ENCODE results near the gene TMIGD3. TPM values are rescaled to one million over a fixed set of nuclear protein-coding genes. Genes with fewer than 3 reads are reported as not detected.

TMIGD3 gene
- total RNA-seq, 2 experiments from 2014 or later = not detected

DNA sequence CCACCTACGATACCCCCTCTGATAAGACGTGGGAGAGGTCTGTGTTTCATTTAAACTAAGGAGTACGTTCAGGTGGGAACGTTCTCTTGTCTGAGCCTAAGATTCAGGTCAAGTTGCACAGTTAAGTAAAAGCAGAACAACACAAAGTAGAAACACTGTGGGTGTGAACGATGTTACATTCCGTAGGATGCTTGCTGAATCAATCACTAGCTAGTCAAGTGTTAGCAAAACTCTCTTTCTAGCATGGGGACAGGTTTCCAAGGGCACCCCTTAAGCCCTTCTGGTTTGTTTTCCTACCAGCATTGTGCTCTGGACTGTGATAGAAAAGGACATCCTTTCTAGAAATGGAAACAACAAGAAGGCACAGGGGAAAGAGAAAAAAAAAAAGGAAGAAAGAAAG is 16.3 kb downstream of the TMIGD3 start:
- H3K36me3 Mint-ChIP-seq (ENCODE audit: low read depth) = no peaks in the 10 kb centered on the region
- no peak overlapping the region for H3K27ac Mint-ChIP-seq
- H3K9me3 Mint-ChIP-seq = no peaks in the 10 kb centered on the region
- no peaks in the 10 kb centered on the region for H3K27me3 Mint-ChIP-seq
- ChIA-PET CTCF (no interaction called here), POLR2A (interaction anchor here (0.6 to 1.9 kb wide), 3 partner anchors 10 to 215 kb away, joined by 4 read pairs; partner anchors contain the start of genes ADORA3 and TMIGD3)
- Histone ChIP-seq H3K9me3 (ENCODE audit: control insufficient read depth in 1 of 2, insufficient read depth in 1 of 2, low read length in 2 of 2) (no peaks in the 10 kb centered on the region), H3K36me3 (ENCODE audit: insufficient read depth, low read length) (no peaks in the 10 kb centered on the region), H3K27ac (ENCODE audit: low read depth in 1 of 2, low read length in 2 of 2) (no peak overlapping the region), H3K4me3 (ENCODE audit: low read length) (no peak overlapping the region), H3K27me3 (ENCODE audit: control insufficient read depth in 1 of 2, insufficient read depth in 2 of 2, low read length in 2 of 2) (no peaks in the 10 kb centered on the region), H3K4me1 (ENCODE audit: insufficient read depth, low read length) (no peaks in the 10 kb centered on the region)
- intact Hi-C loops (cut with DNase I, micrococcal nuclease) = no loop called here
- TF ChIP-seq, protein P1, sequence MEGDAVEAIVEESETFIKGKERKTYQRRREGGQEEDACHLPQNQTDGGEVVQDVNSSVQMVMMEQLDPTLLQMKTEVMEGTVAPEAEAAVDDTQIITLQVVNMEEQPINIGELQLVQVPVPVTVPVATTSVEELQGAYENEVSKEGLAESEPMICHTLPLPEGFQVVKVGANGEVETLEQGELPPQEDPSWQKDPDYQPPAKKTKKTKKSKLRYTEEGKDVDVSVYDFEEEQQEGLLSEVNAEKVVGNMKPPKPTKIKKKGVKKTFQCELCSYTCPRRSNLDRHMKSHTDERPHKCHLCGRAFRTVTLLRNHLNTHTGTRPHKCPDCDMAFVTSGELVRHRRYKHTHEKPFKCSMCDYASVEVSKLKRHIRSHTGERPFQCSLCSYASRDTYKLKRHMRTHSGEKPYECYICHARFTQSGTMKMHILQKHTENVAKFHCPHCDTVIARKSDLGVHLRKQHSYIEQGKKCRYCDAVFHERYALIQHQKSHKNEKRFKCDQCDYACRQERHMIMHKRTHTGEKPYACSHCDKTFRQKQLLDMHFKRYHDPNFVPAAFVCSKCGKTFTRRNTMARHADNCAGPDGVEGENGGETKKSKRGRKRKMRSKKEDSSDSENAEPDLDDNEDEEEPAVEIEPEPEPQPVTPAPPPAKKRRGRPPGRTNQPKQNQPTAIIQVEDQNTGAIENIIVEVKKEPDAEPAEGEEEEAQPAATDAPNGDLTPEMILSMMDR (IDR thresholded peaks at IDR 0.05) = no peak
- H3K4me1 Mint-ChIP-seq (ENCODE audit: low read depth) = peaks cover 19% of the 10 kb centered on the region
- DNase-seq = no peak
- no peak overlapping the region for H3K4me3 Mint-ChIP-seq
- no peak for ATAC-seq (ENCODE audit: poor library complexity)

DNA sequence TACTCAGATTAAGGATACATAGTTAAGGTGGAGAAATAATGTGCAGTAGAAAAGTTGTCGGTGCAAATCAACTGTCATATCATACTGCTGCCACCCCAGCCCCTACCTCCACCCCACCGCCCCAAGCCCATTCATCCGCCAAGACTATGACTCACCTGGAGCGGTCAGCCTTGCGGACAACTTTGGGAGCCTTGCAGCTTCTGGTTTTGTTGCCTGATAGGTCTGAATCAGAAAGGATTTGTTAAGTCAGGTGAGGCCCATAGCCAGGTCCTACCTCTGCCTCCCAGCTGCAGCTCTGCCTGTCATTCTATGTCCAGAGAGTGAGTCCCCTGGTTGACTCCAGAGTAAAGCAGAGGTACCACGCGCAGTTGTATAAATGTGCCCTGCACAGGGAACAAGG is 17.0 kb downstream of the TMIGD3 start:
- CTCF ChIA-PET = no interaction called here
- DNase-seq = no peak
- intact Hi-C loops (cut with DNase I, micrococcal nuclease) = no loop called here
- Histone ChIP-seq H3K27me3 (ENCODE audit: control insufficient read depth in 1 of 2, insufficient read depth in 2 of 2, low read length in 2 of 2) (no peaks in the 10 kb centered on the region), H3K36me3 (ENCODE audit: insufficient read depth, low read length) (no peaks in the 10 kb centered on the region), H3K27ac (ENCODE audit: low read depth in 1 of 2, low read length in 2 of 2) (no peak overlapping the region), H3K4me1 (ENCODE audit: insufficient read depth, low read length) (peaks cover 4% of the 10 kb centered on the region), H3K9me3 (ENCODE audit: control insufficient read depth in 1 of 2, insufficient read depth in 1 of 2, low read length in 2 of 2) (no peaks in the 10 kb centered on the region), H3K4me3 (ENCODE audit: low read length) (no peak overlapping the region)
- Mint-ChIP-seq H3K27ac (no peak overlapping the region), H3K27me3 (no peaks in the 10 kb centered on the region), H3K4me1 (ENCODE audit: low read depth) (peaks cover 24% of the 10 kb centered on the region), H3K9me3 (no peaks in the 10 kb centered on the region), H3K4me3 (no peak overlapping the region), H3K36me3 (ENCODE audit: low read depth) (no peaks in the 10 kb centered on the region)
- POLR2A ChIA-PET = interaction anchor here (1.6 to 1.9 kb wide), 2 partner anchors 10 to 17 kb away, joined by 4 read pairs; partner anchors contain the start of genes ADORA3 and TMIGD3
- TF ChIP-seq, protein P1 (IDR thresholded peaks at IDR 0.05) = no peak
- no peak for ATAC-seq (ENCODE audit: poor library complexity)

DNA sequence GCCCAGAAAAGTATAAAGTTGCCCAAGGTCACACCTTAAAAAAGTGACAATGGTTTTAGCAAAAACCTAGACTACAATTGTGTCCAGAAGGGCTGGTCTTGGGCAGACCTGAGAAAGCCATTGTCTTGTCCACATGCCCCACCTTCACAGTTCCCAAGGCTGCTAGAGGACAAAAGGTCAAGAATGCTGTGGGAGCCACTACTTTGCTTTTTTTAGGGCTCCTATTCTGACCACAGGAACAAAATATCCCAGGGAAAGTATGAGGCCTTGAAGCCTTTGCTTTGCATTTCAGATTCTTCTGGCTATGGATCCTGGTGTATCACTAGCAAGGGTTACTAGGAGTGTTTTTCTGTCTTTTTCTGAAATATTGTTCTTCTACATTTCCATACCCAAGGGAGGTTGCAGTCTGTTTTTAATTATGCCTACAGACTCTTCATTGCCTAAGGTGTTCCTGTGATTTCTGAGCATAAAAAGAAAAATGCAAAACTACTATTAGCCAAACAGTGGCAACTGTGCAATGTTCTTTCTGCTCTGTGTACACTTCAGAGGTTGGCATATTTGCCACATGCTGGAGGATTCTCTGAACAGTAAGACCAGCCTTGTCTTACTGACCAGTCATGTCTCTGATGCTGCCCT is 18.9 kb downstream of the TMIGD3 start:
- Histone ChIP-seq H3K36me3 (ENCODE audit: insufficient read depth, low read length) (no peaks in the 10 kb centered on the region), H3K4me1 (ENCODE audit: insufficient read depth, low read length) (peaks cover 10% of the 10 kb centered on the region), H3K4me3 (ENCODE audit: low read length) (no peak overlapping the region), H3K27me3 (ENCODE audit: control insufficient read depth in 1 of 2, insufficient read depth in 2 of 2, low read length in 2 of 2) (no peaks in the 10 kb centered on the region), H3K9me3 (ENCODE audit: control insufficient read depth in 1 of 2, insufficient read depth in 1 of 2, low read length in 2 of 2) (no peaks in the 10 kb centered on the region), H3K27ac (ENCODE audit: low read depth in 1 of 2, low read length in 2 of 2) (no peak overlapping the region)
- Mint-ChIP-seq H3K4me1 (ENCODE audit: low read depth) (peaks cover 38% of the 10 kb centered on the region), H3K4me3 (no peak overlapping the region), H3K36me3 (ENCODE audit: low read depth) (no peaks in the 10 kb centered on the region), H3K27ac (no peak overlapping the region), H3K9me3 (no peaks in the 10 kb centered on the region), H3K27me3 (no peaks in the 10 kb centered on the region)
- POLR2A ChIA-PET = interaction anchor here (0.6 kb wide), 1 partner anchor 30 kb away, joined by 3 read pairs; no protein-coding TSS in a partner anchor
- intact Hi-C loops (cut with DNase I, micrococcal nuclease) = loop anchor here in 1 of 2 experiments (2.0 to 5.0 kb wide), 3 partner anchors 18 to 883 kb away; partner anchors contain the start of genes ADORA3 and TMIGD3
- DNase-seq = no peak
- no peak for ATAC-seq (ENCODE audit: poor library complexity)
- CTCF ChIA-PET = interaction anchor here (0.6 kb wide), 1 partner anchor 177 kb away, joined by 4 read pairs; no protein-coding TSS in a partner anchor
- TF ChIP-seq, protein P1 (IDR thresholded peaks at IDR 0.05) = no peak

Measured in CD4-positive, alpha-beta T cell (primary cell).